GM23338 (cell line): Measurements from ENCODE around the gene NEU2. TPM values are rescaled to one million over a fixed set of nuclear protein-coding genes. Genes with fewer than 3 reads are reported as not detected.

Experiments used
- ATAC-seq: fragments of 200-7000 bp; cut with Tn5 transposase; 3 replicates; pipeline ENCODE4 v1.9.1; 2020
- DNase-seq: peaks from one replicate; pipeline ENCODE4 v3.0.0-alpha.2; 2015; ENCODE audit warnings: low spot score
- H2AFZ ChIP-seq: fragments of 200-600 bp; sonication (generic); 2 replicates; pipeline ENCODE4 v1.8.0; 2016; ENCODE audit warnings: antibody characterized with exemption, mild to moderate bottlenecking, moderate library complexity
- H3F3A ChIP-seq: fragments of 200-600 bp; sonication (generic); replicated peaks from 2 replicates; pipeline ENCODE4 v1.8.0; 2017; ENCODE audit warnings: antibody characterized with exemption, mixed run types, low read depth
- H3K27ac ChIP-seq: fragments of 200-600 bp; sonication (generic); 2 replicates; pipeline ENCODE4 v1.6.1; 2016; ENCODE audit warnings: low read depth
- H3K27me3 ChIP-seq: fragments of 200-600 bp; sonication (generic); 2 replicates; pipeline ENCODE4 v1.8.0; 2016; ENCODE audit warnings: mild to moderate bottlenecking, mixed run types, moderate library complexity; ENCODE audit not compliant: insufficient read depth
- H3K36me3 ChIP-seq: fragments of 200-600 bp; sonication (generic); 2 replicates; pipeline ENCODE4 v1.8.0; 2016; ENCODE audit warnings: mild to moderate bottlenecking; ENCODE audit not compliant: insufficient read depth
- H3K4me1 ChIP-seq: fragments of 200-600 bp; sonication (generic); 2 replicates; pipeline ENCODE4 v1.8.0; 2016; ENCODE audit warnings: mild to moderate bottlenecking, moderate library complexity; ENCODE audit not compliant: insufficient read depth
- H3K4me2 ChIP-seq: fragments of 200-600 bp; sonication (generic); 2 replicates; pipeline ENCODE4 v1.7.1; 2017; ENCODE audit warnings: mixed run types
- H3K4me3 ChIP-seq: fragments of 200-600 bp; sonication (generic); 2 replicates; pipeline ENCODE4 v1.6.1; 2016; ENCODE audit warnings: mixed run types
- H3K79me2 ChIP-seq: fragments of 200-600 bp; sonication (generic); replicated peaks from 2 replicates; pipeline ENCODE4 v1.8.0; 2017; ENCODE audit warnings: mild to moderate bottlenecking; ENCODE audit not compliant: insufficient read depth
- H3K9me2 ChIP-seq: fragments of 200-600 bp; sonication (generic); 2 replicates; pipeline ENCODE4 v1.8.0; 2017; ENCODE audit not compliant: insufficient read depth
- H4K20me1 ChIP-seq: fragments of 200-600 bp; sonication (generic); replicated peaks from 2 replicates; pipeline ENCODE4 v1.8.0; 2017; ENCODE audit warnings: mild to moderate bottlenecking; ENCODE audit not compliant: insufficient read depth
- H3K27ac Mint-ChIP-seq: 2 replicates; pipeline ENCODE4 v1.8.0; 2020; ENCODE audit warnings: inconsistent platforms, mild to moderate bottlenecking, moderate library complexity, mixed read lengths
- H3K27me3 Mint-ChIP-seq: 3 replicates; pipeline ENCODE4 v1.8.0; 2022; ENCODE audit warnings: low read depth, mild to moderate bottlenecking, moderate library complexity, mixed read lengths, inconsistent platforms; ENCODE audit not compliant: insufficient read depth, poor library complexity
- H3K36me3 Mint-ChIP-seq: 3 replicates; pipeline ENCODE4 v1.8.0; 2021; ENCODE audit warnings: low read depth, mild to moderate bottlenecking, inconsistent platforms, moderate library complexity, mixed read lengths
- H3K4me1 Mint-ChIP-seq: 3 replicates; pipeline ENCODE4 v1.8.0; 2020; ENCODE audit warnings: mild to moderate bottlenecking, inconsistent platforms, mixed read lengths
- H3K4me3 Mint-ChIP-seq: 3 replicates; pipeline ENCODE4 v1.8.0; 2021; ENCODE audit warnings: moderate library complexity, mild to moderate bottlenecking, inconsistent platforms, mixed read lengths
- H3K9me3 Mint-ChIP-seq: 3 replicates; pipeline ENCODE4 v1.8.0; 2020; ENCODE audit warnings: moderate library complexity, mild to moderate bottlenecking, inconsistent platforms, mixed read lengths
- CREB1 ChIP-seq: fragments of 250-450 bp; sonication (Bioruptor Pico); IDR thresholded peaks from 2 replicates; pipeline ENCODE4 v1.5.0; 2020; ENCODE audit warnings: low read depth, mild to moderate bottlenecking, moderate library complexity
- CTCF ChIP-seq, 2 experiments: fragments of 200-600 bp in 1 of 2; sonication (generic) in 1 of 2; conservative IDR thresholded peaks; 2 replicates each; pipeline versions ENCODE4 v1.5.1 to v1.6.1; 2016 to 2017; ENCODE audit warnings: antibody characterized with exemption in 2 of 2, low read depth in 2 of 2, mild to moderate bottlenecking in 2 of 2, moderate library complexity in 1 of 2
- ETS1 ChIP-seq: IDR thresholded peaks from 2 replicates; pipeline ENCODE4 v1.6.1; 2016; ENCODE audit warnings: antibody characterized with exemption
- EZH2 ChIP-seq: fragments of 200-600 bp; sonication (generic); IDR thresholded peaks from one replicate; pipeline ENCODE4 v1.8.0; 2017; ENCODE audit warnings: antibody characterized with exemption, mild to moderate bottlenecking, low read depth; ENCODE audit not compliant: unreplicated experiment
- EZH2phosphoT487 ChIP-seq: fragments of 200-600 bp; sonication (generic); IDR thresholded peaks from one replicate; pipeline ENCODE4 v1.8.1; 2018; ENCODE audit warnings: antibody characterized with exemption; ENCODE audit not compliant: unreplicated experiment
- JUNB ChIP-seq: IDR thresholded peaks from one replicate; pipeline ENCODE4 v1.6.1; 2016; ENCODE audit warnings: antibody characterized with exemption; ENCODE audit not compliant: unreplicated experiment
- NANOG ChIP-seq: IDR thresholded peaks from 2 replicates; pipeline ENCODE4 v1.6.1; 2016; ENCODE audit warnings: antibody characterized with exemption, borderline replicate concordance
- POLR2AphosphoS5 ChIP-seq: IDR thresholded peaks from 2 replicates; pipeline ENCODE4 v1.6.1; 2016; ENCODE audit warnings: antibody characterized with exemption, low read depth
- REST ChIP-seq: IDR thresholded peaks from one replicate; pipeline ENCODE4 v1.6.1; 2018; ENCODE audit warnings: antibody characterized with exemption; ENCODE audit not compliant: unreplicated experiment
- STAT1 ChIP-seq: IDR thresholded peaks from one replicate; pipeline ENCODE4 v1.6.1; 2016; ENCODE audit warnings: antibody characterized with exemption; ENCODE audit not compliant: unreplicated experiment
- ZNF114 ChIP-seq: fragments of 250-450 bp; sonication (Bioruptor Pico); IDR thresholded peaks from 2 replicates; pipeline ENCODE4 v1.5.0; 2020; ENCODE audit warnings: mild to moderate bottlenecking, moderate library complexity
- ZNF331 ChIP-seq: fragments of 250-450 bp; sonication (Bioruptor Pico); IDR thresholded peaks from 2 replicates; pipeline ENCODE4 v1.5.0; 2020; ENCODE audit warnings: low read depth, mild to moderate bottlenecking, moderate library complexity
- polyA plus RNA-seq: library from polyadenylated mRNA; unstranded; fragments of >200 nt; fragmentation: Nextera tagmentation; extraction: Ambion mirVana; gene quantifications from 2 replicates; pipeline ENCODE4 v1.2.1, GENCODE V29; 2016
- total RNA-seq: library from RNA; depleted of rRNA; stranded (reverse); fragments of >200 nt; shearing (Covaris generic); gene quantifications from 2 replicates; pipeline ENCODE4 v1.2.3, GENCODE V29; 2014

Gene NEU2
- total and polyA plus RNA-seq, 2 experiments from 2014 or later: not detected

- Histone ChIP-seq H3K27ac (no peak within 1 kb of the TSS), H3K4me2 (no peak within 1 kb of the TSS), H3K9me2 (no peaks in the 10 kb centered on the region), H2AFZ (no peak within 1 kb of the TSS), H3F3A (no peaks in the 10 kb centered on the region), H4K20me1 (no peaks in the 10 kb centered on the region), H3K4me3 (no peak within 1 kb of the TSS), H3K27me3 (no peaks in the 10 kb centered on the region), H3K79me2 (no peaks in the 10 kb centered on the region), H3K4me1 (no peaks in the 10 kb centered on the region), H3K36me3 (no peaks in the 10 kb centered on the region)
- H3K27me3 Mint-ChIP-seq: peaks cover 7% of the 10 kb centered on the region
- ATAC-seq: no peak
- no peaks in the 10 kb centered on the region for H3K4me1 Mint-ChIP-seq
- DNase-seq: no peak
- no peak within 1 kb of the TSS for H3K27ac Mint-ChIP-seq
- no peak within 1 kb of the TSS for H3K4me3 Mint-ChIP-seq
- H3K36me3 Mint-ChIP-seq: no peaks in the 10 kb centered on the region
- no peaks in the 10 kb centered on the region for H3K9me3 Mint-ChIP-seq
- TF ChIP-seq POLR2AphosphoS5: no peak
These were observed 19.4 kb upstream of the NEU2 start, which contains the start of gene NGEF for GRCh38 chr2:233013027-233013461. TSS of gene NGEF (minus strand) at chr2:233013256. CDS start at chr2:232974890, 38,366 bp downstream.

- no peaks in the 10 kb centered on the region for H3F3A ChIP-seq
- H3K4me1 ChIP-seq: no peaks in the 10 kb centered on the region
- no peak overlapping the region for H3K4me3 ChIP-seq
- H3K27me3 ChIP-seq: no peaks in the 10 kb centered on the region
- H3K27me3 Mint-ChIP-seq: peaks cover 9% of the 10 kb centered on the region
- H3K27ac ChIP-seq: no peak overlapping the region
- no peaks in the 10 kb centered on the region for H3K79me2 ChIP-seq
- DNase-seq (no peak), ATAC-seq (no peak)
- H3K36me3 Mint-ChIP-seq: no peaks in the 10 kb centered on the region
- H3K27ac Mint-ChIP-seq: no peak overlapping the region
- no peaks in the 10 kb centered on the region for H4K20me1 ChIP-seq
- no peaks in the 10 kb centered on the region for H3K4me1 Mint-ChIP-seq
- no peaks in the 10 kb centered on the region for H3K9me3 Mint-ChIP-seq
- H3K4me2 ChIP-seq: no peak overlapping the region
- H3K36me3 ChIP-seq: no peaks in the 10 kb centered on the region
- no peak overlapping the region for H2AFZ ChIP-seq
- no peak for TF ChIP-seq ZNF114 (CRISPR knock-in tag)
- TF ChIP-seq EZH2: no peak
- H3K9me2 ChIP-seq: no peaks in the 10 kb centered on the region
- H3K4me3 Mint-ChIP-seq: no peak overlapping the region
These were observed 18.8 kb upstream of the NEU2 start for GRCh38 chr2:233013650-233014049.

GRCh38 chr2:233015019-233015645 is 17.3 kb upstream of the NEU2 start:
- no peaks in the 10 kb centered on the region for H3K4me1 Mint-ChIP-seq
- Histone ChIP-seq H3K4me3 (no peak overlapping the region), H3K27me3 (no peaks in the 10 kb centered on the region), H3K4me2 (no peak overlapping the region), H3K9me2 (no peaks in the 10 kb centered on the region), H4K20me1 (no peaks in the 10 kb centered on the region), H2AFZ (no peak overlapping the region), H3K27ac (no peak overlapping the region), H3K4me1 (no peaks in the 10 kb centered on the region), H3K36me3 (no peaks in the 10 kb centered on the region), H3K79me2 (no peaks in the 10 kb centered on the region), H3F3A (no peaks in the 10 kb centered on the region)
- peaks cover 7% of the 10 kb centered on the region for H3K27me3 Mint-ChIP-seq
- no peaks in the 10 kb centered on the region; the same call in 2 of the 3 replicates for H3K9me3 Mint-ChIP-seq
- no peak overlapping the region for H3K27ac Mint-ChIP-seq
- DNase-seq: no peak
- H3K4me3 Mint-ChIP-seq: no peak overlapping the region
- no peaks in the 10 kb centered on the region for H3K36me3 Mint-ChIP-seq
- no peak for ATAC-seq
- TF ChIP-seq ETS1: no peak
- TF ChIP-seq NANOG: no peak
- TF ChIP-seq POLR2AphosphoS5: no peak
- TF ChIP-seq EZH2: no peak
- no peak for TF ChIP-seq ZNF331
- TF ChIP-seq REST: no peak
- TF ChIP-seq JUNB: no peak
- no peak for TF ChIP-seq CTCF (conservative IDR thresholded peaks at IDR 0.05; ENCODE audit: low read depth in 2 of 2)
- TF ChIP-seq STAT1: no peak
- TF ChIP-seq CREB1 (CRISPR knock-in tag): no peak
- TF ChIP-seq ZNF114 (CRISPR knock-in tag): no peak
- no peak for TF ChIP-seq EZH2phosphoT487
